Activated naive CD4-positive, alpha-beta T cell treated with anti-CD3 and anti-CD28 coated beads, Interleukin-2, amount 50 U/mL, for 72 hours (primary cell): ENCODE measurements around the gene UBL5. TPM values are rescaled to one million over a fixed set of nuclear protein-coding genes. Genes with fewer than 3 reads are reported as not detected.
A peak's percentile ranks its signal among the peaks of the same experiment; 100 is the strongest.
"Not testable (repeated sequence)": the region's sequence is repeated elsewhere in the genome, so short reads cannot be mapped to it uniquely, and the experiment has no call there.

ENCODE experiments used
- ATAC-seq, 2 donors: fragments of 150-1000 bp; cut with Tn5 transposase; 2 replicates each; pipeline ENCODE4 v1.10.0; 2021; ENCODE audit warnings: mild to moderate bottlenecking in 2 of 2, moderate library complexity in 2 of 2
- DNase-seq, 2 donors: peaks; one replicate each; pipeline ENCODE4 v3.0.0; 2021 to 2022; ENCODE audit warnings: low spot score in 2 of 2
- H3K27ac Mint-ChIP-seq, 2 donors: one replicate each; pipeline ENCODE4 v1.8.0; 2022; ENCODE audit warnings: mild to moderate bottlenecking in 2 of 2, mixed read lengths in 2 of 2
- H3K36me3 Mint-ChIP-seq, 2 donors: one replicate each; pipeline ENCODE4 v1.8.0; 2022; ENCODE audit warnings: mixed read lengths in 2 of 2
- H3K9me3 Mint-ChIP-seq, 2 donors: one replicate each; pipeline ENCODE4 v1.8.0; 2022; ENCODE audit warnings: mixed read lengths in 2 of 2
- total RNA-seq, 2 donors: library from RNA; stranded (reverse); gene quantifications; one replicate each; pipeline ENCODE4 v1.2.3, GENCODE V29; 2022

Gene UBL5
- 100 to 1,000 TPM; 268 to 366 TPM for total RNA-seq

GRCh38 chr19:9827289-9828238, at the start of gene UBL5:
Gene UBL5 (plus strand): TSS chr19:9827918. CDS start chr19:9828338, 420 bp downstream.
- peak; percentile 99 for ATAC-seq
- no peaks in the 10 kb centered on the region for H3K9me3 Mint-ChIP-seq

DNA sequence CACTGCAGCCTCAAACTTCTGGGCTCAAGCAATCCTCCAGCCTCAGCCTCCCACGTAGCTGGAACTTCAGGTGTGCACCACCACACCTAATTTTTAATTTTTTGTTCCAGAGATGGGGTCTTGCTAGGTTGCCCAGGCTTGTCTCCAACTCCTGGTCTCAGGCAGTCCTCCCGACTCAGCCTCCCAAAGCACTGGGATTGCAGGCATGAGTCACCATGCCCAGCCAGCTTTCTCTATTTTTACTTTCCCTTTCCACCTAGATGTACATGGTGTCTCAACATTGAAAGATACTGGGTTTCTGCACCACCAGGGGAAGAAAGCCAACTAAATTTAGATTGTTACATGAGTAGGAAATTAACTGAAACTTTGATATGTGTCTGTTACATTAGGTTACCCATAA, 45.4 kb upstream of the UBL5 start:
- DNase-seq (no peak), ATAC-seq (no peak)
- Mint-ChIP-seq H3K9me3 (peaks cover 6 to 13% of the 10 kb centered on the region in 2 donors), H3K36me3 (peaks cover 6 to 16% of the 10 kb centered on the region in 2 donors), H3K27ac (peak overlapping the region in 1 of 2 donors; percentile 67)

More at GRCh38 chr19:9827289-9828238, at the start of gene UBL5:
- Mint-ChIP-seq H3K27ac (peak within 1 kb of the TSS; percentile 92 to 100), H3K36me3 (peaks cover 12 to 20% of the 10 kb centered on the region in 2 donors)
- peak; percentile 87 to 88 for DNase-seq

DNA sequence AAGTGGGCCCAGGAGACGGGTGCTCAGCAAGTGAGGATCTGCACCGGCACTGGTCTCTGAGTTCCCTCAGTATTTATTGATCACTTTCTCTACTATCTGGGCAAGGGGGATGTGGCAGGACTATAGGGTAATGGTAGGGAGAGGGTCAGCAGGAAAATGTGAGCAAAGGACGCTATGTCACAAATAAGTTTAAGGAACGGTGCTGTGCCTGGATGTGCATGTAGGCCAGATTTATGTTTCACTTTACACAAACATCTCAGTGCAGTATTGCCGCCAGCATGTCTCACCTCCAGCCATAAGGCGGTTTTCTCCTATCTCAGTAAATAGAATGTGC, 43.6 kb upstream of the UBL5 start:
- DNase-seq, H3K9me3 Mint-ChIP-seq, H3K36me3 Mint-ChIP-seq, ATAC-seq: not testable (repeated sequence)
- H3K27ac Mint-ChIP-seq, result peak overlapping the region in 1 of 2 donors; percentile 96

- Mint-ChIP-seq H3K9me3 (peaks cover 0 to 6% of the 10 kb centered on the region in 2 donors), H3K36me3 (peaks cover 0 to 8% of the 10 kb centered on the region in 2 donors), H3K27ac (peak overlapping the region; percentile 96 to 97)
- DNase-seq, result peak; percentile 93 to 95
- ATAC-seq, result peak; percentile 82 to 85
Observed at GRCh38 chr19:9785367-9786331, 42.1 kb upstream of the UBL5 start.

- Mint-ChIP-seq H3K9me3 (peaks cover 0 to 6% of the 10 kb centered on the region in 2 donors), H3K36me3 (peaks cover 0 to 5% of the 10 kb centered on the region in 2 donors), H3K27ac (peak overlapping the region in 1 of 2 donors; percentile 96)
- no peak for ATAC-seq
- DNase-seq, result no peak
Observed at GRCh38 chr19:9786342-9786741, 41.4 kb upstream of the UBL5 start.

DNA sequence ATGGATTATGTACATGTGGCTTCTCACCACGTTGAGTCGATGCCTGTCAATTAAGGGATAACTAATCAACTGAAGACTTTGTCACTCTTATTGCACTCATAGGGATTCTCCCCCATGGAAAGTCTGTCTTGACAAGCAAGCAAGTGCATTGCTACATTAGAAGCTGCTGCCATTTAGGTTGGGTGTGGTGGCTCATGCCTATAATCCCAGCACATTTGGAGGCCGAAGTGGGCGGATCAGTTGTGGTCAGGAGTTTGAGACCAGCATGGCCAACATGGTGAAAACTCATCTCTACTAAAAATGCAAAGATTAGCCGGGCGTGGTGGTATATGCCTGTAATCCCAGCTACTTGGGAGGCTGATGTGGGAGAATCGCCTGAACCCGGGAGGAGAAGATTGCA, 40.9 kb upstream of the UBL5 start:
- Mint-ChIP-seq H3K36me3 (peaks cover 0 to 5% of the 10 kb centered on the region in 2 donors), H3K9me3 (peaks cover 0 to 6% of the 10 kb centered on the region in 2 donors), H3K27ac (peak overlapping the region in 1 of 2 donors; percentile 96)
- DNase-seq, result no peak
- no peak for ATAC-seq

- ATAC-seq, H3K9me3 Mint-ChIP-seq, H3K27ac Mint-ChIP-seq, DNase-seq: not testable (repeated sequence)
- peaks cover 0 to 11% of the 10 kb centered on the region in 2 donors for H3K36me3 Mint-ChIP-seq
Observed at GRCh38 chr19:9788604-9789003, 39.1 kb upstream of the UBL5 start.

DNA sequence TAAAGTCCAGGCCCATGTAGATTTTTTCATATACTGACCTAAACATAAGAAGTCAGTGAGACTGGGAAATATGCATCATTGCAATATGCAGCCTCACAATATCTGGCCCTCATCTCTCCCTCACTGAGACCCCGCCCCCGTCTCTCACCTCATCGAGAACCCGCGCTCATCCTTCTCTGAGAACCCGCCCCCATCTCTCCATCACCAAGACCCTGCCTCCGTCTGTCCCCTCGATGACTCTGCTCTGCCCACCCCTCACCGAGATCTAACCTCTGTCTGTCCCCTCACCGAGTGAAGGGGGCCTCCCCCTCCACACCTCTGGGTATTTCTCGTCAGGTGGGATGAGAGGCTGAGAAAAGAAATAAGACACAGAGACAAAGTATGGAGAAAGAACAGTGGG, 38.7 kb upstream of the UBL5 start:
- H3K36me3 Mint-ChIP-seq, result peaks cover 0 to 14% of the 10 kb centered on the region in 2 donors
- peaks cover 0 to 7% of the 10 kb centered on the region in 2 donors for H3K9me3 Mint-ChIP-seq
- DNase-seq, result no peak
- ATAC-seq, result no peak
- H3K27ac Mint-ChIP-seq, result no peak overlapping the region

- H3K27ac Mint-ChIP-seq, ATAC-seq, H3K9me3 Mint-ChIP-seq, DNase-seq: not testable (repeated sequence)
- H3K36me3 Mint-ChIP-seq, result peaks cover 0 to 14% of the 10 kb centered on the region in 2 donors
Observed at GRCh38 chr19:9789579-9789978, 38.1 kb upstream of the UBL5 start.

- H3K27ac Mint-ChIP-seq, result peak overlapping the region; percentile 88 to 89
- not testable (repeated sequence) for H3K36me3 Mint-ChIP-seq, H3K9me3 Mint-ChIP-seq, ATAC-seq, DNase-seq
Observed at GRCh38 chr19:9791073-9791367, 36.7 kb upstream of the UBL5 start.

DNA sequence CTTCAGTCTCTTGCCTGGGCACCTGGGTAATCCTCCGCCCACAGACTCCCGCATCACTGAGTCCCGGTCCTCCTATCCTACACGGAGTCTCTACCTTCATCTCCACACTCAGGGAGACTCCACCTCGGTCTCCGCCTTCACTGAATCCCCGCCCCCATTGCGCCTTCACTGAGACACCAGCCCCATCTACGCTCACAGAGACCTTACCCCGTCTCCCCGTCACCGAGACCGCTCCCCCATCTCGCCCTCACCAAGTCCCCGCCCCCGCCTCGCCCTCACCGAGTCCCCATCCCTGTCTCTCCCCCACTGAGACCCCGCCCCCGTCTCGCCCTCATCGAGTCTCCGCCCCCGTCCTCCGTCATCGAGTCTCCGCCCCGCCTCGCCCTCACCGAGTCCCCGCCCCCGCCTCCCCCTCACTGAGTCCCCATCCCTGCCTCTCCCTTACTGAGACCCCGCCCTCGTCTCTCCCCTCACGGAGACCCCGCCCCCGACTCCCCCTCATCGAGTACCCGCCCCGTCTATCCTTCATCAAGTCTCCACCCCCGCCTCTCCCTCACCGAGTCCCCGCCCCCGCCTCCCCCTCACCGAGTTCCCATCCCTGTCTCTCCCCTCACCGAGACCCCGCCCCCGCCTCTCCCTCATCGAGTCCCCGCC, 36.0 kb upstream of the UBL5 start:
- Mint-ChIP-seq H3K9me3 (peaks cover 0 to 7% of the 10 kb centered on the region in 2 donors), H3K27ac (peak overlapping the region; percentile 88 to 89), H3K36me3 (peaks cover 0 to 9% of the 10 kb centered on the region in 2 donors)
- ATAC-seq, result peak; percentile 73 to 80
- peak; percentile 86 to 87 for DNase-seq

DNA sequence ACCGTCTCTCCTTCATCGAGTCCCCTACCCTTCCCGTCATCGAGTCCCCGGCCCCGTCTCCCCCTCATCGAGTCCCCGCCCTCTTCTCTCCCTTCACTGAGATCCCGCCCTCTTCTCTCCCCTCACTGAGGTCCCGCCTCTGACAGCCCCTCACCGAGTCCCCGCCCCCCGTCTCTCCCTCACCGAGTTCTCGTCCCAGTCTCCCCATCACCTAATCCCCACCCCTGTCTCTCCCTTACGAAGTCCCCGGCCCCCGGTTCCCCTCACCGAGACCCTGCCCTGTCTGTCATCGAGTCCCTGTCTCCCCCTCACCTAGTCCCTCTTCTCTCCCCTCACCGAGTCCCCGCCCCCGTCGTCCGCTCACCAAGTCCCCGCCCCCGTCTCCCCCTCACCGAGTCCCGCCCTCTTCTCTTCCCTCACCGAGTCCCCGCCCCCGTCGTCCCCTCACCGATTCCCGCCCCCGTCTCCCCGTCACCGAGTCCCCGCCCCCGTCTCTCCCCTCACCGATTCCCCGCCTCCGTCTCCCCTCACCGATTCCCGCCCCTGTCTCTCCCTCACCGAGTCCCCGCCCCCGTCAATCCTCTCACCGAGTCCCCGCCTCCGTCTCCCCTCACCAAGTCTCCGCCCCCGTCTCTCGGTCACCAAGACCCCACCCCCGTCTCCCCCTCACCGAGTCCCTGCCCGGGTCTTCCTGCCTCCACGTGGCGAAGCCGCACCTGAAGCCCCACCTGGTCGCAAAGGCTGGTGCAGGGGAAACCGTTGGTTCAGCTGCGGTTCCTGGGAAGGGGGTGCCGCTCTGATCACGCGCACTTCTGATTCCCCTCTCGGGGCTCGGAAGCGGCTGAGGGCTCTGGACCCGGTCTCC, 35.3 kb upstream of the UBL5 start:
- peaks cover 0 to 7% of the 10 kb centered on the region in 2 donors for H3K9me3 Mint-ChIP-seq
- peak overlapping the region; percentile 83 to 89 for H3K27ac Mint-ChIP-seq
- DNase-seq (peak; percentile 85), ATAC-seq (peak; percentile 57 to 70)
- H3K36me3 Mint-ChIP-seq, result peaks cover 0 to 9% of the 10 kb centered on the region in 2 donors

- peaks cover 0 to 7% of the 10 kb centered on the region in 2 donors for H3K9me3 Mint-ChIP-seq
- no peak for DNase-seq
- peak overlapping the region; percentile 7 to 89 for H3K27ac Mint-ChIP-seq
- peaks cover 0 to 9% of the 10 kb centered on the region in 2 donors for H3K36me3 Mint-ChIP-seq
- peak; percentile 10 to 31 for ATAC-seq
Observed at GRCh38 chr19:9793071-9793591, 34.6 kb upstream of the UBL5 start.

- Mint-ChIP-seq H3K36me3 (peaks cover 0 to 9% of the 10 kb centered on the region in 2 donors), H3K27ac (peak overlapping the region; percentile 81 to 87), H3K9me3 (peaks cover 0 to 7% of the 10 kb centered on the region in 2 donors)
- peak; percentile 36 to 60 for ATAC-seq
- DNase-seq, result peak; percentile 74 to 83
Observed at GRCh38 chr19:9796113-9796773, 31.5 kb upstream of the UBL5 start.

GRCh38 chr19:9797871-9798270, 29.8 kb upstream of the UBL5 start:
- Mint-ChIP-seq H3K9me3 (peaks cover 0 to 7% of the 10 kb centered on the region in 2 donors), H3K36me3 (peaks cover 0 to 9% of the 10 kb centered on the region in 2 donors), H3K27ac (no peak overlapping the region)
- no peak for ATAC-seq
- no peak for DNase-seq
